AG09309 (cell line): Measurements from ENCODE around the gene PPP1R9A.

ENCODE experiments used
- DNase-seq: peaks from one replicate; pipeline ENCODE4 v3.0.0-alpha.2; 2010; ENCODE audit warnings: low read depth
- H3K4me3 ChIP-seq: 2 replicates; pipeline ENCODE4 v1.5.1; 2011; ENCODE audit warnings: mild to moderate bottlenecking, low read depth, low read length, moderate library complexity; ENCODE audit not compliant: control insufficient read depth
- TF ChIP-seq, protein P1 (sequence below): IDR thresholded peaks from 2 replicates; pipeline ENCODE4 v1.5.1; 2011; ENCODE audit warnings: mild to moderate bottlenecking, low read depth, low read length, inconsistent platforms; ENCODE audit not compliant: insufficient read depth, control insufficient read depth; ENCODE audit errors: missing control alignments

Gene PPP1R9A

DNA sequence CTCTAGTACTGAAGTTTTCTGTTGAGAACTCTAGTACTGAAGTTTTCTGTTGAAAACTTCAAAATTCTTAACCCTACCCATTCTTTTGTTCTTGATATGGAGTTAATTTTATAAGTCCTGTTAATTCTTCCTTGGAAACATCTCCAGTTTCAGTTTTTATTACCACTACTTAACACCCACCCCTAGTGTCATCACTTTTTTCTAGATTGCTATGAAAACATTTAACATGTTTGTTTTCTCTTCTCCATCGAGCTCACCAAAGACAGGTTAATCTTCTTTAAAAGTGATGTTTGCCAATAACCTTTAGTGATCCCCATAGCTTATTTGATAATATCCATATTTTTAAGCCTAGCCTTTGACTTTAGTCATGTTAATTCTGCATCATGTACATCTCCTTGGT lies 147.9 kb downstream of the PPP1R9A start:
- TF ChIP-seq, protein P1, sequence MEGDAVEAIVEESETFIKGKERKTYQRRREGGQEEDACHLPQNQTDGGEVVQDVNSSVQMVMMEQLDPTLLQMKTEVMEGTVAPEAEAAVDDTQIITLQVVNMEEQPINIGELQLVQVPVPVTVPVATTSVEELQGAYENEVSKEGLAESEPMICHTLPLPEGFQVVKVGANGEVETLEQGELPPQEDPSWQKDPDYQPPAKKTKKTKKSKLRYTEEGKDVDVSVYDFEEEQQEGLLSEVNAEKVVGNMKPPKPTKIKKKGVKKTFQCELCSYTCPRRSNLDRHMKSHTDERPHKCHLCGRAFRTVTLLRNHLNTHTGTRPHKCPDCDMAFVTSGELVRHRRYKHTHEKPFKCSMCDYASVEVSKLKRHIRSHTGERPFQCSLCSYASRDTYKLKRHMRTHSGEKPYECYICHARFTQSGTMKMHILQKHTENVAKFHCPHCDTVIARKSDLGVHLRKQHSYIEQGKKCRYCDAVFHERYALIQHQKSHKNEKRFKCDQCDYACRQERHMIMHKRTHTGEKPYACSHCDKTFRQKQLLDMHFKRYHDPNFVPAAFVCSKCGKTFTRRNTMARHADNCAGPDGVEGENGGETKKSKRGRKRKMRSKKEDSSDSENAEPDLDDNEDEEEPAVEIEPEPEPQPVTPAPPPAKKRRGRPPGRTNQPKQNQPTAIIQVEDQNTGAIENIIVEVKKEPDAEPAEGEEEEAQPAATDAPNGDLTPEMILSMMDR = no peak
- no peak for DNase-seq
- H3K4me3 ChIP-seq = no peak overlapping the region

DNA sequence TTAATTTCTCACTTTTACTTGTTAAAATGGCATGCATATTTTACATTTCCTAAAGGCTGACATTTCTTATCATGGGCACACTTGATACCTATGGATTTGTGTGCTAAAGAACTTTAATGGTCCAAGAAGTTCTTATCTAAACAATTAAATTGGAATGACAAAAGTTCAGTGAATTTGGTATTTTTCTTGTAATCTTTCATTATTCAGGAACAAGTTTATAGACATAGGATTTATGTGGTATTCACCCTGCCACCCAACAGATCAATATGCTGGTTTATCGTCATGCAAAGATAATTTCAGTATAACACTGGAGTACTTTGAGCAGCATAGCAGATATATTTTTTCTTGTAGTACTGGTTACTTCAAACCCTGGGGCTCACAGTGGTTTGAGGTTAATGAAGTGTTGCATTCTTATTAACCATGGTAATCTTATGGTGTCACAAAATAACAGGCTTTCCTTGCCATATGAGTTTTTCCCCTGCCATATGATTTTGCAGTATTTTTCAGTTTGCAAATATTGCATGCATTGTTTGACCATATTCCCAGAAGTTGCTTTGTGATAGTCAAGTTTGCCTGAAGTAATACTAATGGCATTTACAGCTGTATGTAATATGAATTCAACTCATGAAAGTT lies 148.8 kb downstream of the PPP1R9A start:
- no peak for DNase-seq
- no peak overlapping the region for H3K4me3 ChIP-seq
- TF ChIP-seq, protein P1 = no peak

DNA sequence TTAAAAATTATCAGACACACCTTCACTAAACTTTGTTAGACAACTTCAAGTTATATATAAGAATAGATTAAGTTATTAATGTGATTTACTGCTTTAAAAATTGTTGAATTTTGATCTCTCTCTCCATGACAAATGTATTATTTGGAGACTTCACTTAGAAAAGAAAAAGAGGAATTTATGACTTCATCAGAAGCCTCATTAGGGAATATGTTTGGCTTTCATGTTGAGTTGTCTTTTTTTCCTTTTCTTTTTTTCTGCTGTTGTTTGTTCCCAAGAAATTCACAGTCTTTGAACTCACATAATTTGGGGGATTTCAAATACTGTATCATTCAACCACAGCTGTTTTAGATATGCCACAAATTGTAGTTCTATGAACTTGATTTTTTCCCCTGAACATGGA lies 149.5 kb downstream of the PPP1R9A start:
- TF ChIP-seq, protein P1 = no peak
- no peak overlapping the region for H3K4me3 ChIP-seq
- DNase-seq = no peak

DNA sequence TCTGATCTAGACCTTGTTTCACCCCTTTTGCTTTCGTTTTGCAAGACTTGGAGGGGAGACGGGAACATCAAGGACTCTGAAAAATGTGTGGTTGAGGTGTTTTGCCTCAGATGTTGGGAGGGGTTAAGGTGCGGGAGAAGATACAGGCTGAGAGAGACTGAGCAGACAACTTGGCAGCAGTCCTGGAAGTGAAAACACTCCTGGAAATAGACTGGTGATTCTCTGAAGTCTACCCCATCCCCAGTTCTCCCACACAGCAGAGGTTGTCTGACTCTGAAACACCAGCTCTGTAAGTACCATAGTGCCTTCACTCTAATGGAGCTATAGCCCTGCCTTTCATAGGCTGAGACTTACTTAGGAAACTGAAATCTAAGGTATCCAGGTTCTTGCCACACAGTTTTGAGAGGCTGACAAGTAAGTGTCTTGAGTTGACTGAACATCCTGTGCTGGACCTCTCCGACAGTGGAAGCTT lies 152.5 kb downstream of the PPP1R9A start:
- no peak overlapping the region for H3K4me3 ChIP-seq
- DNase-seq = no peak
- TF ChIP-seq, protein P1 = no peak

DNA sequence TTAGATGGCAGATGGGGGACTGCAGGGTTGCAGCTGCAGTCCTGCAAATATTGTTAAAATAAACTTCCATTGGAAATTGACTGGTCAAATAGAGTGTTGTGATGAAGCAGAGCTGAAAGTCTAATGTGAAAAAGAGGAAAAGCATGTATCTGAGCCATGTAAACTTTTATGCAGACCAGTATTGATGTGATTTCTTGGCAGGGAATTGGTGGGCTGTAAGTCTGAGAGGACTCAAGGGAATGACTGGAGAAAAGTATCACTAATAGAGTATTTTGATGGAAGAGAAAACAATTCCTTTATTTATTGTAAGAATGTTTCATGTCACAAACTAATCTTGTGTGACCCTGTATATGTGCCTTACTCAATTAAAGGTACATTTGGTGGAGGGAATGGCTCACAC lies 155.5 kb downstream of the PPP1R9A start:
- TF ChIP-seq, protein P1 = no peak
- no peak overlapping the region for H3K4me3 ChIP-seq
- no peak for DNase-seq

DNA sequence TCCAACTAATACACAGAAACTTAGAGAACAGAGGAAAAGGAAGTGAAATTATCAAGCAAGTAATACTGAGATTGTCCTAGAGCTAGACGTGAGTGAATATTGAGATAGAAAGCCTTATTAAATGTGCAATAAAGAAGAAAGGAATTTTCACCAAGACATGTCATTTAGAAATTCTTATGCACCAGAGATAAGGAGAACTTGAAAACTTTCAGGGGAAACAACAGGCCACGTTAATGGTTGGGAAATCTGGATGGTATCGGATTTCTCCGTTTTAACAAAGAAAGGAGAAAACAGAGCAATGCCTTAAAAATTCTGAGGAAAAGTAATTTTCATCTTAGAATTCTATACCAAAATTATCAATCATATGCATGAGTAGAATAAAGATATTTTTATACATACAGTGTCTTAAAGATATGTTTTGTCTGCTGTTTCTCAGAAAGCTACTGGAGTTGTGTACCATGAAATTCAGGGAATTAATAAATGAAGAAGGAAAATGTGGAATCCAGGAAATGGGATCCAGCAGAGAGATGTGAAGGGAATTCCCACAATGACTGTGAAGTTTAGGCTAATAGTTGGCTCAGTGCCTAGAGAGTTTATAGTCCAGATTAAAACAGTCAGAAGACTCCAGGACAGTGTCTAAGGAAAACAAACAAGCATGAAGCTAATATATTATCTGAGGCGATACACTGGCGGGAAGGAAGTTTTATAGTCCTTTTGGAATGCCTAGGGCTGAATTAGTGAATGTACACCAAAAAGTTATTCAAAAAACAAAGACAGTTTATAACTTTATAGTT lies 159.5 kb downstream of the PPP1R9A start:
- TF ChIP-seq, protein P1 = no peak
- no peak for DNase-seq
- H3K4me3 ChIP-seq = no peak overlapping the region
